Measurements from ENCODE around the gene STK32C.

DNA sequence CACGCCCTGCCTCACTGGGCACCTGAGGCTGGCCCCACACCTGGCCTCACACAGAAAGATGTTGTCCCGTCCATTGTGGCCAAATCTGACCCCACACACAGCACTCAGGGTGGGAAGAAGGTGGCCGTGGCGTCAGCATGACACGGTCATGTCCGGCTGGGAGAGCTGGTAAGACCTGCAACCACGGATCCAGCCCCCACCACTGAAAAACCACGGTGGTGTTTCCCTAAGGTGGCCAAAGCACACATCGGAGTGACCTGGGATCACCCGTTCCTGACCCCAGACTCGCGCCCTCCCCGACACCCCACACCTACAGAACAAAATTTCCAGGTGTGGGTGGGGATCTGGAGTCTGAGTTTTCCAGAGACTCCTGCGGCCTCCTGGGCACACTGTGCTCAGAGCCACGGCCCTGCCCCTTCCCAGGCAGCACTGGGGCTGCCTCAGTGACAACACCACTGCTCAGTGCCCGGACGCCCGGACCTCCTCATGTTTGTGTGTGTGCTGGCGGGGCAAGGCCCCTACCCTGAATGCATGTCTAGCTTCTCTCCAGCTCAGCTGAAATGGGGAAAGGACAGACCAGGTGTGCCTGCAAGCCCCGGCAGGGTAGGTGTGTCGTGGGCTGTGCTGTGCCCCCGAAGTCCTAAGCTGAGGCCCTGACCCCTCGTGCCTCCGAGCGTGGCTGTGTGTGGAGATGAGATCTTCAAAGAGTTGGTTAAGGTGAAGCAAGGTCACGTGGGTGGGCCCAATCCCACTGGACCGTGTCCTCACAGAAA, 36.1 kb downstream of the STK32C start:
- TF ChIP-seq CTCF (IDR thresholded peaks at IDR 0.05), result no peak
- no peak for TF ChIP-seq POLR2A (IDR thresholded peaks at IDR 0.05)
- no peak for TF ChIP-seq POLR2AphosphoS5 (IDR thresholded peaks at IDR 0.05)
- TF ChIP-seq EP300 (IDR thresholded peaks at IDR 0.05), result no peak
